Liver (tissue), 3 donors: ENCODE data around the gene RAB12.

Experiments
- ATF3 ChIP-seq: IDR thresholded peaks from 2 replicates; pipeline ENCODE4 v1.6.1; 2016; ENCODE audit warnings: antibody characterized with exemption
- CTCF ChIP-seq: fragments of 150-350 bp; IDR thresholded peaks from 2 replicates; pipeline ENCODE4 v1.5.1; 2017; ENCODE audit warnings: improper control_type of control experiment, low read depth, low read length; ENCODE audit not compliant: missing input control
- EGR1 ChIP-seq, 2 donors: IDR thresholded peaks; 2 replicates each; pipeline ENCODE4 v1.6.1; 2016 to 2018; ENCODE audit warnings: antibody characterized with exemption in 2 of 2, low read depth in 2 of 2
- GABPA ChIP-seq, 2 donors: IDR thresholded peaks in 1 of 2; conservative IDR thresholded peaks in 1 of 2; 2 replicates each; pipeline ENCODE4 v1.6.1; 2016; ENCODE audit warnings: antibody characterized with exemption in 2 of 2, mild to moderate bottlenecking in 1 of 2, moderate library complexity in 1 of 2
- MAX ChIP-seq: IDR thresholded peaks from 2 replicates; pipeline ENCODE4 v1.6.1; 2016; ENCODE audit warnings: antibody characterized with exemption
- REST ChIP-seq: IDR thresholded peaks from 2 replicates; pipeline ENCODE4 v1.6.1; 2016; ENCODE audit warnings: antibody characterized with exemption, mild to moderate bottlenecking
- RXRA ChIP-seq, 2 donors: IDR thresholded peaks; 2 replicates each; pipeline ENCODE4 v1.6.1; 2017 to 2018; ENCODE audit warnings: antibody characterized with exemption in 2 of 2, mild to moderate bottlenecking in 1 of 2
- SP1 ChIP-seq: IDR thresholded peaks from 2 replicates; pipeline ENCODE4 v1.6.1; 2018; ENCODE audit warnings: antibody characterized with exemption, mild to moderate bottlenecking
- ZBTB33 ChIP-seq: IDR thresholded peaks from 2 replicates; pipeline ENCODE4 v1.6.1; 2016; ENCODE audit warnings: antibody characterized with exemption
- donor health status: healthy.
- donor health status: healthy.

- TF ChIP-seq GABPA (IDR thresholded peaks at IDR 0.05 in 1 of 2, conservative IDR thresholded peaks at IDR 0.05 in 1 of 2) (no peak), REST (no peak), ATF3 (no peak), CTCF (no peak), MAX (no peak), SP1 (no peak), RXRA (IDR thresholded peaks at IDR 0.05) (no peak), ZBTB33 (no peak), EGR1 (IDR thresholded peaks at IDR 0.05; ENCODE audit: low read depth in 2 of 2) (no peak)
These were observed 58.6 kb downstream of the RAB12 start for GRCh38 chr18:8667846-8668245.
